HuH-7 (cell line): ENCODE data around the gene OPN5.

ENCODE experiments used
- DNase-seq: peaks from one replicate; pipeline ENCODE4 v3.0.0; 2011; ENCODE audit warnings: low spot score

Gene OPN5

GRCh38 chr6:47862731-47863130 lies 80.9 kb downstream of the OPN5 start:
- DNase-seq, result no peak

- DNase-seq, result no peak
Measured at GRCh38 chr6:47865206-47865605, 83.4 kb downstream of the OPN5 start.

GRCh38 chr6:47875593-47875992 lies 93.8 kb downstream of the OPN5 start:
- no peak for DNase-seq
